Spleen (tissue), 7 donors: ENCODE data around the gene ATXN7L1.

Experiments
- POLR2A ChIP-seq, 3 donors: fragments of 450-650 bp; IDR thresholded peaks; one replicate each; pipeline ENCODE4 v1.5.1; 2017; ENCODE audit warnings: antibody characterized with exemption in 3 of 3, mild to moderate bottlenecking in 1 of 3
- TF ChIP-seq, protein P1 (sequence below), 11 experiments: fragments of 200-600 bp in 7 of 11; fragments of 450-650 bp in 4 of 11; sonication (generic) in 4 of 11; IDR thresholded peaks in 8 of 11; conservative IDR thresholded peaks in 3 of 11; 1 replicate in 7 of 11; 2 replicates in 4 of 11; pipeline versions ENCODE4 v1.4.0 to v1.8.0; 2016 to 2021; ENCODE audit warnings: antibody characterized with exemption in 11 of 11, inconsistent platforms in 4 of 11, mild to moderate bottlenecking in 1 of 11
- donor health status: DM: no; HTN: no; CAD: no; lungs with moderate emphysema.
- donor health status: DM: no; HTN: no; CAD: no.
- donor health status: DM: no; HTN: no; CAD: no.

DNA sequence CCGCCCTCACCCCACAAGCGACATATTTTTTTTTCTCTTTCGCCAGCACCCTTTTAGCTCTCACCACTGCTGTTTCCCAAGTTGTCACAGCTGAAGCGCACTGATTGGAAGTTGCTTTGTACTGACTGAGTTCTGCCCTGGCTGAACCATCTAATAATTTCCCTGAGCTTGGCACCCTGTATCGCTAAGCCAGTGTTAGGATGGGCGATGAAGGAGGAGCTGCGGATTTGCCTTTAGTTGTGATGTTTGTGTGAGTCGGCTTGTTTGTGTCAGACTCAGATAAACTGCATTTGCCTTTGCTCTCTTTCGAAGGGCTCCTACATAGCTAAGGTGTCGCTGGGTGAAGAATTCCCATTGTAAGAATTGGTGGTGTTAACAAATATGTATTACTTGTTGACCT is 1.3 kb upstream of the ATXN7L1 start:
- TF ChIP-seq, protein P1, sequence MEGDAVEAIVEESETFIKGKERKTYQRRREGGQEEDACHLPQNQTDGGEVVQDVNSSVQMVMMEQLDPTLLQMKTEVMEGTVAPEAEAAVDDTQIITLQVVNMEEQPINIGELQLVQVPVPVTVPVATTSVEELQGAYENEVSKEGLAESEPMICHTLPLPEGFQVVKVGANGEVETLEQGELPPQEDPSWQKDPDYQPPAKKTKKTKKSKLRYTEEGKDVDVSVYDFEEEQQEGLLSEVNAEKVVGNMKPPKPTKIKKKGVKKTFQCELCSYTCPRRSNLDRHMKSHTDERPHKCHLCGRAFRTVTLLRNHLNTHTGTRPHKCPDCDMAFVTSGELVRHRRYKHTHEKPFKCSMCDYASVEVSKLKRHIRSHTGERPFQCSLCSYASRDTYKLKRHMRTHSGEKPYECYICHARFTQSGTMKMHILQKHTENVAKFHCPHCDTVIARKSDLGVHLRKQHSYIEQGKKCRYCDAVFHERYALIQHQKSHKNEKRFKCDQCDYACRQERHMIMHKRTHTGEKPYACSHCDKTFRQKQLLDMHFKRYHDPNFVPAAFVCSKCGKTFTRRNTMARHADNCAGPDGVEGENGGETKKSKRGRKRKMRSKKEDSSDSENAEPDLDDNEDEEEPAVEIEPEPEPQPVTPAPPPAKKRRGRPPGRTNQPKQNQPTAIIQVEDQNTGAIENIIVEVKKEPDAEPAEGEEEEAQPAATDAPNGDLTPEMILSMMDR (IDR thresholded peaks at IDR 0.05 in 8 of 11, conservative IDR thresholded peaks at IDR 0.05 in 3 of 11): no peak
- TF ChIP-seq POLR2A (IDR thresholded peaks at IDR 0.05): no peak
